IMR-90 (cell line): Measurements from ENCODE around the gene DHRS7. TPM values are rescaled to one million over a fixed set of nuclear protein-coding genes. Genes with fewer than 3 reads are reported as not detected.

ENCODE experiments used
- ATAC-seq: fragments of 200-7000 bp; cut with Tn5 transposase; 2 replicates; pipeline ENCODE4 v1.9.1; 2020; ENCODE audit warnings: low read depth, mild to moderate bottlenecking, moderate library complexity
- BruUV-seq: library from RNA; stranded (reverse); fragments of 400-500 nt; replicated peaks from 2 replicates; lab custom pipeline; 2021; lab: Mats Ljungman, UMichigan
- CTCF ChIA-PET: fragments of 300-600 bp; formaldehyde crosslinking; extraction: SDS; loops from one replicate; lab custom pipeline; 2021; ENCODE audit warnings: antibody characterized with exemption; lab: Yijun Ruan, JAX
- POLR2A ChIA-PET: fragments of 300-600 bp; sonication (Branson Sonifier 250); formaldehyde crosslinking; loops from one replicate; lab custom pipeline; 2022; ENCODE audit warnings: antibody characterized with exemption; ENCODE audit not compliant: unreplicated experiment; lab: Charles Lee
- DNase-seq: peaks from one replicate; pipeline ENCODE4 v3.0.0; 2013
- H2AFZ ChIP-seq: replicated peaks from 2 replicates; pipeline ENCODE3; 2013; ENCODE audit warnings: low read length, mild to moderate bottlenecking; ENCODE audit not compliant: poor library complexity
- H2AK5ac ChIP-seq: 2 replicates; pipeline ENCODE4 v1.6.1; 2013; ENCODE audit warnings: low read depth, low read length, inconsistent platforms
- H2AK9ac ChIP-seq: replicated peaks from 2 replicates; pipeline ENCODE3; 2013; ENCODE audit warnings: mild to moderate bottlenecking, low read depth, low read length, moderate library complexity; ENCODE audit not compliant: poor library complexity
- H2BK120ac ChIP-seq: 2 replicates; pipeline ENCODE4 v1.6.1; 2013; ENCODE audit warnings: low read depth, low read length, inconsistent platforms
- H2BK15ac ChIP-seq: 3 replicates; pipeline ENCODE4 v1.6.1; 2013; ENCODE audit warnings: low read depth, low read length, inconsistent platforms
- H2BK20ac ChIP-seq: 2 replicates; pipeline ENCODE4 v1.6.1; 2013; ENCODE audit warnings: low read depth, mild to moderate bottlenecking, inconsistent platforms, low read length, moderate library complexity
- H2BK5ac ChIP-seq: 2 replicates; pipeline ENCODE4 v1.6.1; 2013; ENCODE audit warnings: mild to moderate bottlenecking, low read depth, low read length, inconsistent platforms; ENCODE audit not compliant: poor library complexity, severe bottlenecking
- H3K14ac ChIP-seq: replicated peaks from 2 replicates; pipeline ENCODE4 v1.6.1; 2013; ENCODE audit warnings: low read depth, low read length, inconsistent platforms
- H3K18ac ChIP-seq: 2 replicates; pipeline ENCODE4 v1.6.1; 2013; ENCODE audit warnings: low read depth, low read length, control low read depth
- H3K23ac ChIP-seq: 2 replicates; pipeline ENCODE4 v1.6.1; 2013; ENCODE audit warnings: low read depth, low read length, inconsistent platforms
- H3K27ac ChIP-seq: 2 replicates; pipeline ENCODE4 v1.5.1; 2013; ENCODE audit warnings: mild to moderate bottlenecking, control low read depth, low read length; ENCODE audit not compliant: insufficient read depth
- H3K27me3 ChIP-seq: 2 replicates; pipeline ENCODE4 v1.6.1; 2013; ENCODE audit warnings: low read length; ENCODE audit not compliant: control insufficient read depth, insufficient read depth
- H3K36me3 ChIP-seq: 2 replicates; pipeline ENCODE4 v1.6.1; 2013; ENCODE audit warnings: low read length, mixed read lengths; ENCODE audit not compliant: control insufficient read depth, insufficient read depth
- H3K4ac ChIP-seq: 2 replicates; pipeline ENCODE4 v1.6.1; 2013; ENCODE audit warnings: low read depth, low read length, inconsistent platforms
- H3K4me1 ChIP-seq: 2 replicates; pipeline ENCODE4 v1.6.1; 2013; ENCODE audit warnings: low read length, mixed read lengths; ENCODE audit not compliant: control insufficient read depth, insufficient read depth
- H3K4me2 ChIP-seq: 2 replicates; pipeline ENCODE4 v1.6.1; 2013; ENCODE audit warnings: low read depth, mild to moderate bottlenecking, control low read depth, low read length, moderate library complexity
- H3K4me3 ChIP-seq: 2 replicates; pipeline ENCODE4 v1.5.1; 2013; ENCODE audit warnings: low read depth, mild to moderate bottlenecking, control low read depth, low read length, moderate library complexity; ENCODE audit not compliant: insufficient read depth
- H3K56ac ChIP-seq: 2 replicates; pipeline ENCODE4 v1.6.1; 2013; ENCODE audit warnings: low read length, inconsistent platforms; ENCODE audit not compliant: insufficient read depth; ENCODE audit errors: extremely low read depth
- H3K79me1 ChIP-seq, 2 experiments: 2 replicates each; pipeline ENCODE4 v1.6.1; 2013; ENCODE audit warnings: low read length in 2 of 2, inconsistent platforms in 1 of 2, low read depth in 1 of 2
- H3K9ac ChIP-seq: 2 replicates; pipeline ENCODE4 v1.6.1; 2013; ENCODE audit warnings: low read depth, low read length, control low read depth
- H3K9me1 ChIP-seq: 2 replicates; pipeline ENCODE4 v1.6.1; 2013; ENCODE audit warnings: low read length, inconsistent platforms; ENCODE audit not compliant: insufficient read depth
- H3K9me3 ChIP-seq: 2 replicates; pipeline ENCODE4 v1.6.1; 2013; ENCODE audit warnings: low read length; ENCODE audit not compliant: control insufficient read depth, insufficient read depth
- H4K20me1 ChIP-seq: 2 replicates; pipeline ENCODE4 v1.6.1; 2013; ENCODE audit warnings: low read length, inconsistent platforms; ENCODE audit not compliant: insufficient read depth
- H4K5ac ChIP-seq: 2 replicates; pipeline ENCODE4 v1.6.1; 2013; ENCODE audit warnings: mild to moderate bottlenecking, low read depth, low read length, control low read depth
- H4K8ac ChIP-seq, 2 experiments: 2 replicates each; pipeline ENCODE4 v1.6.1; 2013; ENCODE audit warnings: low read depth in 2 of 2, low read length in 2 of 2, control low read depth in 1 of 2, inconsistent platforms in 1 of 2
- H4K91ac ChIP-seq: 2 replicates; pipeline ENCODE4 v1.6.1; 2013; ENCODE audit warnings: low read depth, low read length, inconsistent platforms; ENCODE audit not compliant: insufficient read depth
- BHLHE40 ChIP-seq: fragments of 150-350 bp; IDR thresholded peaks from 2 replicates; pipeline ENCODE4 v1.6.1; 2016; ENCODE audit warnings: mild to moderate bottlenecking, low read depth, low read length
- CEBPB ChIP-seq: IDR thresholded peaks from 2 replicates; pipeline ENCODE4 v1.6.1; 2012; ENCODE audit warnings: low read depth, low read length, improper control_type of control experiment
- CHD1 ChIP-seq: IDR thresholded peaks from 2 replicates; pipeline ENCODE4 v1.6.1; 2012; ENCODE audit warnings: low read depth, low read length, improper control_type of control experiment
- FOS ChIP-seq: fragments of 150-350 bp; IDR thresholded peaks from 2 replicates; pipeline ENCODE4 v1.6.1; 2016; ENCODE audit warnings: low read depth, low read length
- MAFK ChIP-seq: IDR thresholded peaks from 2 replicates; pipeline ENCODE4 v1.6.1; 2012; ENCODE audit warnings: low read depth, low read length, improper control_type of control experiment
- MAZ ChIP-seq: IDR thresholded peaks from 2 replicates; pipeline ENCODE4 v1.6.1; 2012; ENCODE audit warnings: low read depth, mild to moderate bottlenecking, low read length, improper control_type of control experiment, moderate library complexity, borderline replicate concordance
- MXI1 ChIP-seq: IDR thresholded peaks from 2 replicates; pipeline ENCODE4 v1.6.1; 2012; ENCODE audit warnings: low read depth, mild to moderate bottlenecking, low read length, moderate library complexity, borderline replicate concordance
- NFE2L2 ChIP-seq: fragments of 150-350 bp; IDR thresholded peaks from 2 replicates; pipeline ENCODE4 v1.6.1; 2016; ENCODE audit warnings: low read depth, mild to moderate bottlenecking, low read length
- POLR2A ChIP-seq: IDR thresholded peaks from 2 replicates; pipeline ENCODE4 v1.6.1; 2012; ENCODE audit warnings: mild to moderate bottlenecking, low read depth, low read length
- RAD21 ChIP-seq: IDR thresholded peaks from 2 replicates; pipeline ENCODE4 v1.6.1; 2012; ENCODE audit warnings: low read length, improper control_type of control experiment
- RCOR1 ChIP-seq: IDR thresholded peaks from 2 replicates; pipeline ENCODE4 v1.6.1; 2012; ENCODE audit warnings: mild to moderate bottlenecking, low read length, improper control_type of control experiment; ENCODE audit not compliant: insufficient replicate concordance
- WGBS, 2 experiments: methylation state at CpG; one replicate each; pipeline versions ENCODE4 v1.1.5 to v1.1.7; 2013; ENCODE audit warnings: missing lambda C conversion rate in 2 of 2; ENCODE audit not compliant: insufficient read length in 1 of 2; ENCODE audit errors: extremely low coverage in 2 of 2; 5-methylcytosine and 5-hydroxymethylcytosine counted together
- dilution Hi-C: fragments of 300-500 bp; cut with HindIII; formaldehyde crosslinking; loops from one replicate; pipeline ENCODE4 v1.14.3; 2018; ENCODE audit warnings: low sequenced_read_pairs; ENCODE audit not compliant: unreplicated experiment
- in situ Hi-C: fragments of 300-500 bp; cut with MboI; formaldehyde crosslinking; loops from 3 replicates; pipeline ENCODE4 v1.14.3; 2019; ENCODE audit warnings: low sequenced_read_pairs, inconsistent platforms, mixed read lengths
- intact Hi-C: fragments of 100-400 bp; cut with micrococcal nuclease; formaldehyde crosslinking; loops from 2 replicates; pipeline ENCODE4 v1.10.0; 2022
- polyA plus RNA-seq, 3 experiments: library from polyadenylated mRNA; depleted of rRNA; stranded (reverse); fragments of >200 nt; gene quantifications; 2 replicates each; pipeline ENCODE4 v1.2.3, GENCODE V29; 2012; ENCODE audit warnings: low replicate concordance in 1 of 3
- total RNA-seq: library from RNA; depleted of rRNA; stranded (reverse); fragments of >200 nt; gene quantifications from 2 replicates; pipeline ENCODE4 v1.2.3, GENCODE V29; 2012
- TF ChIP-seq, protein P1 (sequence below): fragments of 150-350 bp; IDR thresholded peaks from 2 replicates; pipeline ENCODE4 v1.6.1; 2017; ENCODE audit warnings: mild to moderate bottlenecking, antibody characterized with exemption, low read length, low read depth
- TF ChIP-seq, protein P2 (sequence below): fragments of 150-350 bp; IDR thresholded peaks from 2 replicates; pipeline ENCODE4 v1.6.1; 2016; ENCODE audit warnings: low read depth, mild to moderate bottlenecking, low read length, moderate library complexity, borderline replicate concordance
- TF ChIP-seq, protein P3 (sequence below): conservative IDR thresholded peaks from 2 replicates; pipeline ENCODE4 v1.5.1; 2012; ENCODE audit warnings: mild to moderate bottlenecking, low read depth, low read length, improper control_type of control experiment

DHRS7 gene
- total and polyA plus RNA-seq, 2 of the 4 experiments (the other 2 are of a cell fraction), result 30.3 to 50.2 TPM

DNA sequence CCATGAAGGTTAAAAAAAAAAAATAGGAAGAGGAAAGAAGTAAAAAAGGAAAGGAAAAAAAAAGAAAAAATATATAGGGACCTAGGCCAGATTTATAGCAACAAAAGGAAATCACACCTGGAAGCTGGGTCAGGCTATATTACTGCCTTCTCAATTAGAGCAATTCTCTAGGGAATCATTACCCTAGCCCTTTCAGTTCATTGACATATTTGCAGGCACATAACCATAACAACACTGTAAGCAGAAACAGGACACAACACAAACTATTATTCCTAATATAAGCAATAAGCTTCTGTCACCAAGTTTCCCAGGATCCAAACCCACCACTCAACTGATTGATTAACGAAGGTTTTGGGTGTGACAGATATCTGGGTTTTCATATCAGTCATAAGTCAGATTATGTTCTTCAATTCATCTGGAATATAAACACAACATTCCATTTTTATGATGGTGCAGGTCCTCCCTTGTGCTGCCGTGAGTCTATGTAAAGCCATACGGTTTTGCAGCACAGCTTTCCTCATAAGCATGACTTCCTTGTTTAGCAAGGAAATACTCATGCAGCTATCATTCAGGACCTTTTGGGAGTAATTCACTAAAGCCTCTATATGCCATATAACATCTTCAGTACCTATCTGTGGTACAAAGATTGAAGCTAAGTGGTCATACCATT is 69.3 kb downstream of the DHRS7 start:
- no peak overlapping the region for H2AFZ ChIP-seq
- H3K27ac ChIP-seq, result peak overlapping the region; percentile 47; the same call in 1 of the 2 replicates
- H4K91ac ChIP-seq, result no peak overlapping the region
- no peak overlapping the region for H3K9ac ChIP-seq
- dilution Hi-C loops (no loop called here), intact Hi-C loops (loop anchor here (10.0 kb wide), 1 partner anchor 131 kb away; no protein-coding TSS in a partner anchor), in situ Hi-C loops (loop anchor here (25.0 kb wide), 1 partner anchor 609 kb away; the partner anchor contains the start of genes JKAMP and L3HYPDH)
- POLR2A ChIA-PET, result interaction anchor here (1.0 kb wide), 1 partner anchor 69 kb away, joined by 4 read pairs; the partner anchor contains the start of gene DHRS7
- H3K4me3 ChIP-seq, result no peak overlapping the region; the same call in 1 of the 2 replicates
- no peak overlapping the region for H2AK5ac ChIP-seq
- no peak overlapping the region for H3K4ac ChIP-seq
- H3K9me3 ChIP-seq, result no peaks in the 10 kb centered on the region
- H3K27me3 ChIP-seq, result no peaks in the 10 kb centered on the region
- no peak overlapping the region for H2BK15ac ChIP-seq
- CTCF ChIA-PET, result interaction anchor here (1.5 kb wide), 1 partner anchor 88 kb away, joined by 4 read pairs; no protein-coding TSS in a partner anchor
- H3K56ac ChIP-seq, result no peak overlapping the region
- DNase-seq (peak; percentile 93), ATAC-seq (peak; percentile 28)
- no CpG with 5 or more reads among the region's 3 CpGs for WGBS, 2 experiments
- peak overlapping the region; percentile 64 for H2BK5ac ChIP-seq
- peaks cover 4% of the 10 kb centered on the region for H3K36me3 ChIP-seq
- peaks cover 8 to 27% of the 10 kb centered on the region in 2 experiments for H3K79me1 ChIP-seq
- peak overlapping the region; percentile 85 for H3K4me2 ChIP-seq
- peaks cover 15% of the 10 kb centered on the region; the same call in 1 of the 2 replicates for H4K20me1 ChIP-seq
- H2BK20ac ChIP-seq, result peak overlapping the region; percentile 2; the same call in 1 of the 2 replicates
- H2BK120ac ChIP-seq, result no peak overlapping the region
- H2AK9ac ChIP-seq, result no peak overlapping the region
- H3K23ac ChIP-seq, result no peak overlapping the region
- H3K4me1 ChIP-seq, result peaks cover 11% of the 10 kb centered on the region
- no peak overlapping the region; the same call in 1 of the 2 replicates for H4K5ac ChIP-seq
- H4K8ac ChIP-seq, result peak overlapping the region in 1 of 2 experiments; percentile 27; a peak in 1 of 4 replicates
- no TSS peak for BruUV-seq
- peak overlapping the region; percentile 42; the same call in 1 of the 2 replicates for H3K18ac ChIP-seq
- H3K9me1 ChIP-seq, result peaks cover 4% of the 10 kb centered on the region
- H3K14ac ChIP-seq, result no peak overlapping the region
- TF ChIP-seq BHLHE40 (no peak), MAFK (no peak), MXI1 (no peak), RCOR1 (no peak), CEBPB (0 out of 2 replicates have a peak, but pooled peaks have one; percentile 25), MAZ (no peak), POLR2A (no peak), RAD21 (no peak), FOS (peak; percentile 21; the same call in 1 of the 2 replicates), NFE2L2 (peak; percentile 8; the same call in 1 of the 2 replicates), CHD1 (no peak)
- TF ChIP-seq, protein P1, sequence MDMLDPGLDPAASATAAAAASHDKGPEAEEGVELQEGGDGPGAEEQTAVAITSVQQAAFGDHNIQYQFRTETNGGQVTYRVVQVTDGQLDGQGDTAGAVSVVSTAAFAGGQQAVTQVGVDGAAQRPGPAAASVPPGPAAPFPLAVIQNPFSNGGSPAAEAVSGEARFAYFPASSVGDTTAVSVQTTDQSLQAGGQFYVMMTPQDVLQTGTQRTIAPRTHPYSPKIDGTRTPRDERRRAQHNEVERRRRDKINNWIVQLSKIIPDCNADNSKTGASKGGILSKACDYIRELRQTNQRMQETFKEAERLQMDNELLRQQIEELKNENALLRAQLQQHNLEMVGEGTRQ, result no peak
- TF ChIP-seq, protein P2, sequence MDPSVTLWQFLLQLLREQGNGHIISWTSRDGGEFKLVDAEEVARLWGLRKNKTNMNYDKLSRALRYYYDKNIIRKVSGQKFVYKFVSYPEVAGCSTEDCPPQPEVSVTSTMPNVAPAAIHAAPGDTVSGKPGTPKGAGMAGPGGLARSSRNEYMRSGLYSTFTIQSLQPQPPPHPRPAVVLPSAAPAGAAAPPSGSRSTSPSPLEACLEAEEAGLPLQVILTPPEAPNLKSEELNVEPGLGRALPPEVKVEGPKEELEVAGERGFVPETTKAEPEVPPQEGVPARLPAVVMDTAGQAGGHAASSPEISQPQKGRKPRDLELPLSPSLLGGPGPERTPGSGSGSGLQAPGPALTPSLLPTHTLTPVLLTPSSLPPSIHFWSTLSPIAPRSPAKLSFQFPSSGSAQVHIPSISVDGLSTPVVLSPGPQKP, result no peak
- TF ChIP-seq, protein P3, sequence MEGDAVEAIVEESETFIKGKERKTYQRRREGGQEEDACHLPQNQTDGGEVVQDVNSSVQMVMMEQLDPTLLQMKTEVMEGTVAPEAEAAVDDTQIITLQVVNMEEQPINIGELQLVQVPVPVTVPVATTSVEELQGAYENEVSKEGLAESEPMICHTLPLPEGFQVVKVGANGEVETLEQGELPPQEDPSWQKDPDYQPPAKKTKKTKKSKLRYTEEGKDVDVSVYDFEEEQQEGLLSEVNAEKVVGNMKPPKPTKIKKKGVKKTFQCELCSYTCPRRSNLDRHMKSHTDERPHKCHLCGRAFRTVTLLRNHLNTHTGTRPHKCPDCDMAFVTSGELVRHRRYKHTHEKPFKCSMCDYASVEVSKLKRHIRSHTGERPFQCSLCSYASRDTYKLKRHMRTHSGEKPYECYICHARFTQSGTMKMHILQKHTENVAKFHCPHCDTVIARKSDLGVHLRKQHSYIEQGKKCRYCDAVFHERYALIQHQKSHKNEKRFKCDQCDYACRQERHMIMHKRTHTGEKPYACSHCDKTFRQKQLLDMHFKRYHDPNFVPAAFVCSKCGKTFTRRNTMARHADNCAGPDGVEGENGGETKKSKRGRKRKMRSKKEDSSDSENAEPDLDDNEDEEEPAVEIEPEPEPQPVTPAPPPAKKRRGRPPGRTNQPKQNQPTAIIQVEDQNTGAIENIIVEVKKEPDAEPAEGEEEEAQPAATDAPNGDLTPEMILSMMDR, result no peak
